Measurements from ENCODE around the gene ONECUT1.

Gene ONECUT1

DNA sequence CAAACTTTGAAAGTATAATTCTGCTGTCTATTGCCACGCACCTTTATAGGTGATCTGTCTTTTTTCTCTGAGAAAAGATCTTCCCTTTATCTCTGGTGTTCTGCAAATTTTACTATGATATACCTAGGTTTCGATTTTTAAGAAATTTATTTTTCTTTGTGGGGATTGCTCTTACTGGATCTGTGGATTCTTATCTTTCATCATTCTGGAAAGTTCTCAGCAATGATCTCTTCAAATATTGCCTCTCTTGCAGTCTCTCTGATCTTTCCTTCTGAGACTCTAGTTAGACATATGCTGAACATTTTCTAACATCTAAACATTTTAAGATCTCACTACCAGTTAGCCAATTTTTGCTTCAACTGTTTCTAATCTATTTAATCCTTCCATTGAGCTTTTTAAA, 63.9 kb downstream of the ONECUT1 start:
- no peak overlapping the region for H3K4me3 ChIP-seq (ENCODE audit: low read depth, low read length)
- TF ChIP-seq, protein P1, sequence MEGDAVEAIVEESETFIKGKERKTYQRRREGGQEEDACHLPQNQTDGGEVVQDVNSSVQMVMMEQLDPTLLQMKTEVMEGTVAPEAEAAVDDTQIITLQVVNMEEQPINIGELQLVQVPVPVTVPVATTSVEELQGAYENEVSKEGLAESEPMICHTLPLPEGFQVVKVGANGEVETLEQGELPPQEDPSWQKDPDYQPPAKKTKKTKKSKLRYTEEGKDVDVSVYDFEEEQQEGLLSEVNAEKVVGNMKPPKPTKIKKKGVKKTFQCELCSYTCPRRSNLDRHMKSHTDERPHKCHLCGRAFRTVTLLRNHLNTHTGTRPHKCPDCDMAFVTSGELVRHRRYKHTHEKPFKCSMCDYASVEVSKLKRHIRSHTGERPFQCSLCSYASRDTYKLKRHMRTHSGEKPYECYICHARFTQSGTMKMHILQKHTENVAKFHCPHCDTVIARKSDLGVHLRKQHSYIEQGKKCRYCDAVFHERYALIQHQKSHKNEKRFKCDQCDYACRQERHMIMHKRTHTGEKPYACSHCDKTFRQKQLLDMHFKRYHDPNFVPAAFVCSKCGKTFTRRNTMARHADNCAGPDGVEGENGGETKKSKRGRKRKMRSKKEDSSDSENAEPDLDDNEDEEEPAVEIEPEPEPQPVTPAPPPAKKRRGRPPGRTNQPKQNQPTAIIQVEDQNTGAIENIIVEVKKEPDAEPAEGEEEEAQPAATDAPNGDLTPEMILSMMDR (IDR thresholded peaks at IDR 0.05; ENCODE audit: insufficient read depth, low read length, missing control alignments) = no peak
- POLR2A ChIA-PET = no interaction called here
- DNase-seq (ENCODE audit: low read depth, low spot score) = no peak
- CTCF ChIA-PET = interaction anchor here (1.5 to 2.5 kb wide), 2 partner anchors 400 to 469 kb away, joined by 3 to 10 read pairs; no protein-coding TSS in a partner anchor

DNA sequence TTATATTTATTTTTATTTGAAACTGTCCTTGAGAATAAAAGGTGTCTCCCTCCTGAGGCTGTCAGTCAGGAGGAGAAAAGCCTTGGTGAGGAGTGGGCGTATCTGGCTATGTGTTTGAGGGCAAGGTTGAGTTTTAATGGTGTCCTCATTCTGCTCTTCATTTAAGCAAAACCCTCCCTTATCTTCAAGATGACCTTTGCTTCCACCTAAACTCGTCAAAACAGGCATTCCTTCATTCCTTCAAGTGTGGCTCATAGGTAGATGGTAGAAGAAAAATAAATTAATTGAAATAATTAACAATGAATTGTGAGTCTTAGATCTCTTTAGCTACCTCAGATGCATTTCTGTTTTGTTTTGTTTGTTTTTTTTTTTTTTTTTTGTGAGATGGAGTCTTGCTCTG, 71.6 kb downstream of the ONECUT1 start:
- POLR2A ChIA-PET = no interaction called here
- no peak overlapping the region for H3K4me3 ChIP-seq (ENCODE audit: low read depth, low read length)
- CTCF ChIA-PET = interaction anchor here (1.5 kb wide), 1 partner anchor 12 kb away, joined by 4 read pairs; no protein-coding TSS in a partner anchor
- TF ChIP-seq, protein P1 (IDR thresholded peaks at IDR 0.05; ENCODE audit: insufficient read depth, low read length, missing control alignments) = no peak
- DNase-seq (ENCODE audit: low read depth, low spot score) = no peak

DNA sequence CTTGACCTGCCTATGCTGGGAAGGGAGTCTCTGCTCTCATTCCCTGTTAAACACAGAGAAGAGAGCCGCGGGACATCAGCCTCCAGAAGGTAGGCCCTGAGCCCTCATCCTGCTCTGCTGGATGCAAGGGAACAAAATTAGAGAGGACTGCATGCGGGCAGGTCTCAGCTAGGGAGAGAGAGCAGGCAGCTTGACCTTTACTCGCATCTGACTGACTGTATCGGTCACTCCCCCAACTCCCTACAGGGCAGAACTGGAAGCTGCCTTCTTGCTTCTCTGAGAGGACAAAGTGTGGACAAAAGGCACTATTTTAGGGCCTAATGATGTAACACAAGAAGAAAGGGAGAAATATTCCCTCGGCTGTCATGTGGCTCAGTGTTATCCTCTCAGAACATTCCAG, 72.2 kb downstream of the ONECUT1 start:
- DNase-seq (ENCODE audit: low read depth, low spot score) = no peak
- TF ChIP-seq, protein P1 (IDR thresholded peaks at IDR 0.05; ENCODE audit: insufficient read depth, low read length, missing control alignments) = no peak
- ChIA-PET CTCF (interaction anchor here (1.5 to 1.7 kb wide), 2 partner anchors 12 to 18 kb away, joined by 3 to 4 read pairs; no protein-coding TSS in a partner anchor), POLR2A (interaction anchor here (0.7 kb wide), 1 partner anchor 74 kb away, joined by 3 read pairs; no protein-coding TSS in a partner anchor)
- no peak overlapping the region for H3K4me3 ChIP-seq (ENCODE audit: low read depth, low read length)

DNA sequence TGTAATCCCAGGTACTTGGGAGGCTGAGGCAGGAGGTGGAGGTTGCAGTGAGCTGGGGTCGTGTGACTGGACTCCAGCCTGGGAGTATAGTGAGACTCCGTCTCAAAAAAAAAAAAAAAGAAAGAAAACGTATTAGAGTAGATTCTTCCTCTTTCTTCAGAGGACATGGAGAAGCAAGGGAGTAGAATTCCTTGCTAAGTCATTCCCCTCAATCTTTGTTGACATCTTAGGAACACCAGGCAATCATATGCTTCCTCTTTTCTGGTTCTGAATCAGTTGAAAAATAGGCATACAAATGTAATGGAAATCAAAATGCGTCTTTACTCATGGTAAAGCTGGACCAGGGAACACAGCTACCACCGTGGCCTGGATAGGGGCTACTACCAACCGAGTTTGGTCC, 72.7 kb downstream of the ONECUT1 start:
- POLR2A ChIA-PET = interaction anchor here (0.7 kb wide), 1 partner anchor 74 kb away, joined by 3 read pairs; no protein-coding TSS in a partner anchor
- CTCF ChIA-PET = interaction anchor here (1.5 to 1.7 kb wide), 2 partner anchors 13 to 18 kb away, joined by 3 to 4 read pairs; no protein-coding TSS in a partner anchor

DNA sequence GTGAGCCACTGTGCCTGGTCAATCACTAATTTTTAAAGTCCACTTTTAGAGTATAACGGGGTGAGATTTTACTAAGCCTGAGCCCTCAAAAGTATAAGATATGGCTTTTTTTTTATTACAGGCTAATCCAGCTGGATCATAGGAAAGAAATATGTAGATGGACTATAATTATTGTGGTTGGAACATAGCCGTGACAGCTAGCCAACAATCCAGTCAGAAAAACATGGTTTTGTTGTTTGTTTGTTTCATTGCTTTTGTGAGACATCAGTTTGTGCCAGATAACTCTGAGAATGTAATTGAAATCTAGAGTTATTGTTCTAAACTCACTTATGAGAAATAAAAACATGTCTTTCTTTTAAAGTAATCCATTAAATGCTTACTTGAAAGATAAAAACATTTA, 73.6 kb downstream of the ONECUT1 start:
- ChIA-PET CTCF (interaction anchor here (1.7 kb wide), 1 partner anchor 19 kb away, joined by 3 read pairs; no protein-coding TSS in a partner anchor), POLR2A (no interaction called here)

More for the DNA sequence above, 72.7 kb downstream of the ONECUT1 start:
- DNase-seq (ENCODE audit: low read depth, low spot score) = no peak
- no peak overlapping the region for H3K4me3 ChIP-seq (ENCODE audit: low read depth, low read length)
- TF ChIP-seq, protein P1 (IDR thresholded peaks at IDR 0.05; ENCODE audit: insufficient read depth, low read length, missing control alignments) = no peak

DNA sequence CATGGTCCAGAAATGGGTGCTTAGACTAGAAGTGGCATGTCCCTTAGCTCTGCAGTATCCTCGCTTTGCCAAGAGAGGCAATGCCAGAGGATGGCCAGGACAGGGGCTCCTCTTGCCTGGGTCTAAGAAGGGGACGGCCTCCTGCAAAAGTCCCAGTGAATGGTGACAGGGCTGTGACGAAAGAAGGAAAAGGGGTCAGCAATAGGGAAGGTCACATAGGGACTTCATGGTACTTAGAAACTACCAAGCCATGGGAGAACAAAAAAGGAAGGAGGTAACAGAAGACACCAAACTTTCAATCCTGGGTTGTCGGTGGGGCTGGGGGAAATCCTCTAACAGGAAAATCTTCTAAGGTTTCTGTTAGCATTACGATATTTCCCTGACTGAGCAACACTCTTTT, 74.7 kb downstream of the ONECUT1 start:
- TF ChIP-seq, protein P1 (IDR thresholded peaks at IDR 0.05; ENCODE audit: insufficient read depth, low read length, missing control alignments) = no peak
- CTCF ChIA-PET = interaction anchor here (1.0 kb wide), 1 partner anchor 459 kb away, joined by 3 read pairs; no protein-coding TSS in a partner anchor
- H3K4me3 ChIP-seq (ENCODE audit: low read depth, low read length) = no peak overlapping the region
- POLR2A ChIA-PET = no interaction called here
- DNase-seq (ENCODE audit: low read depth, low spot score) = no peak

More for the DNA sequence above, 73.6 kb downstream of the ONECUT1 start:
- DNase-seq (ENCODE audit: low read depth, low spot score) = no peak
- TF ChIP-seq, protein P1 (IDR thresholded peaks at IDR 0.05; ENCODE audit: insufficient read depth, low read length, missing control alignments) = no peak
- H3K4me3 ChIP-seq (ENCODE audit: low read depth, low read length) = no peak overlapping the region
